ENCODE results near the gene NUP133.

DNA sequence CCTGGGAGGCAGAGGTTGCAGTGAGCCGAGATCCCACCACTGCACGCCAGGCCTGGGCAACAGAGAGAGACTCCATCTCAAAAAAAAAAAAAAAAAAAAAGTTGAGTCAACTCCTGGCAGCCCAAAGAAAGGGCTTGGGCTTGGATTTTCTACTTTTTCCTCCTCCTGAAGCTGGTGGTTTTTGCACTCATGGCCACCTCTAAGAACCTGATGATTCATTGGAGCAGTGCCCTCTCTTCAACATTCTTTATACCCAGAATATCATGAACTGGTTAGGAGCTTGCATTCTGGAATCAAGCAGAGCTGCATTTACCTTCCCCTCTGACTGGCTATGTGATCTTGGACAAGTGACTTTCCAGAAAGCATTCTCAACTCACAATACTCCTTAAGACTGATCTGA, 70.7 kb downstream of the NUP133 start:
- TF ChIP-seq, protein P1, sequence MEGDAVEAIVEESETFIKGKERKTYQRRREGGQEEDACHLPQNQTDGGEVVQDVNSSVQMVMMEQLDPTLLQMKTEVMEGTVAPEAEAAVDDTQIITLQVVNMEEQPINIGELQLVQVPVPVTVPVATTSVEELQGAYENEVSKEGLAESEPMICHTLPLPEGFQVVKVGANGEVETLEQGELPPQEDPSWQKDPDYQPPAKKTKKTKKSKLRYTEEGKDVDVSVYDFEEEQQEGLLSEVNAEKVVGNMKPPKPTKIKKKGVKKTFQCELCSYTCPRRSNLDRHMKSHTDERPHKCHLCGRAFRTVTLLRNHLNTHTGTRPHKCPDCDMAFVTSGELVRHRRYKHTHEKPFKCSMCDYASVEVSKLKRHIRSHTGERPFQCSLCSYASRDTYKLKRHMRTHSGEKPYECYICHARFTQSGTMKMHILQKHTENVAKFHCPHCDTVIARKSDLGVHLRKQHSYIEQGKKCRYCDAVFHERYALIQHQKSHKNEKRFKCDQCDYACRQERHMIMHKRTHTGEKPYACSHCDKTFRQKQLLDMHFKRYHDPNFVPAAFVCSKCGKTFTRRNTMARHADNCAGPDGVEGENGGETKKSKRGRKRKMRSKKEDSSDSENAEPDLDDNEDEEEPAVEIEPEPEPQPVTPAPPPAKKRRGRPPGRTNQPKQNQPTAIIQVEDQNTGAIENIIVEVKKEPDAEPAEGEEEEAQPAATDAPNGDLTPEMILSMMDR (conservative IDR thresholded peaks at IDR 0.05; ENCODE audit: low read length) = no peak
- TF ChIP-seq EZH2phosphoT487 (IDR thresholded peaks at IDR 0.05; ENCODE audit: borderline replicate concordance) = no peak
